Measurements from ENCODE around the gene LEMD2. TPM values are rescaled to one million over a fixed set of nuclear protein-coding genes. Genes with fewer than 3 reads are reported as not detected.

The LEMD2 gene
- total RNA-seq, 2 experiments from 2014 or later: 51.4 to 54.8 TPM

GRCh38 chr6:33827546-33828451, 38.9 kb upstream of the LEMD2 start:
- no peak for DNase-seq
- H3K27ac Mint-ChIP-seq: no peak overlapping the region
- H3K4me3 Mint-ChIP-seq: no peak overlapping the region
- H3K27me3 Mint-ChIP-seq: peaks cover 2% of the 10 kb centered on the region
- POLR2A ChIA-PET: no interaction called here
- H3K9me3 Mint-ChIP-seq: no peaks in the 10 kb centered on the region
- no peaks in the 10 kb centered on the region for H3K36me3 Mint-ChIP-seq
- no peaks in the 10 kb centered on the region for H3K4me1 Mint-ChIP-seq (ENCODE audit: low read depth)
- intact Hi-C loops (cut with micrococcal nuclease): no loop called here
- CTCF ChIA-PET: interaction anchor here (1.0 kb wide), 1 partner anchor 227 kb away, joined by 3 read pairs; no protein-coding TSS in a partner anchor

GRCh38 chr6:33826537-33826936, 37.6 kb upstream of the LEMD2 start:
- POLR2A ChIA-PET: no interaction called here
- Mint-ChIP-seq H3K4me3 (no peak overlapping the region), H3K27me3 (peaks cover 2% of the 10 kb centered on the region), H3K4me1 (ENCODE audit: low read depth) (no peaks in the 10 kb centered on the region), H3K36me3 (no peaks in the 10 kb centered on the region), H3K27ac (no peak overlapping the region), H3K9me3 (no peaks in the 10 kb centered on the region)
- intact Hi-C loops (cut with micrococcal nuclease): no loop called here
- CTCF ChIA-PET: interaction anchor here (1.0 kb wide), 1 partner anchor 229 kb away, joined by 3 read pairs; no protein-coding TSS in a partner anchor
- no peak for DNase-seq

GRCh38 chr6:33824461-33825154, 35.7 kb upstream of the LEMD2 start:
- no peak overlapping the region for H3K27ac Mint-ChIP-seq
- no peak for DNase-seq
- no peaks in the 10 kb centered on the region for H3K27me3 Mint-ChIP-seq
- ChIA-PET CTCF (no interaction called here), POLR2A (no interaction called here)
- intact Hi-C loops (cut with micrococcal nuclease): no loop called here
- no peaks in the 10 kb centered on the region for H3K9me3 Mint-ChIP-seq
- H3K4me1 Mint-ChIP-seq (ENCODE audit: low read depth): peaks cover 3% of the 10 kb centered on the region
- H3K4me3 Mint-ChIP-seq: no peak overlapping the region
- H3K36me3 Mint-ChIP-seq: no peaks in the 10 kb centered on the region

- Mint-ChIP-seq H3K4me1 (ENCODE audit: low read depth) (peaks cover 3% of the 10 kb centered on the region), H3K9me3 (no peaks in the 10 kb centered on the region), H3K27me3 (no peaks in the 10 kb centered on the region), H3K27ac (no peak overlapping the region), H3K4me3 (no peak overlapping the region), H3K36me3 (no peaks in the 10 kb centered on the region)
- ChIA-PET CTCF (interaction anchor here (0.8 kb wide), 1 partner anchor 35 kb away, joined by 3 read pairs; the partner anchor contains the start of gene LEMD2), POLR2A (no interaction called here)
- intact Hi-C loops (cut with micrococcal nuclease): no loop called here
- no peak for DNase-seq
Measured at GRCh38 chr6:33823806-33824205, 34.9 kb upstream of the LEMD2 start.

GRCh38 chr6:33822575-33823395, 33.9 kb upstream of the LEMD2 start:
- Mint-ChIP-seq H3K9me3 (no peaks in the 10 kb centered on the region), H3K4me3 (no peak overlapping the region), H3K36me3 (no peaks in the 10 kb centered on the region), H3K4me1 (ENCODE audit: low read depth) (peaks cover 3% of the 10 kb centered on the region), H3K27ac (no peak overlapping the region), H3K27me3 (no peaks in the 10 kb centered on the region)
- ChIA-PET POLR2A (no interaction called here), CTCF (interaction anchor here (0.8 kb wide), 1 partner anchor 34 kb away, joined by 3 read pairs; the partner anchor contains the start of gene LEMD2)
- no peak for DNase-seq
- intact Hi-C loops (cut with micrococcal nuclease): no loop called here

- DNase-seq: no peak
- H3K4me1 Mint-ChIP-seq (ENCODE audit: low read depth): peaks cover 3% of the 10 kb centered on the region
- ChIA-PET POLR2A (no interaction called here), CTCF (no interaction called here)
- no peaks in the 10 kb centered on the region for H3K27me3 Mint-ChIP-seq
- intact Hi-C loops (cut with micrococcal nuclease): no loop called here
- no peak overlapping the region for H3K4me3 Mint-ChIP-seq
- H3K27ac Mint-ChIP-seq: no peak overlapping the region
- no peaks in the 10 kb centered on the region for H3K9me3 Mint-ChIP-seq
- no peaks in the 10 kb centered on the region for H3K36me3 Mint-ChIP-seq
Measured at GRCh38 chr6:33820784-33821520, 32.0 kb upstream of the LEMD2 start.

GRCh38 chr6:33820243-33820642, 31.3 kb upstream of the LEMD2 start:
- POLR2A ChIA-PET: no interaction called here
- intact Hi-C loops (cut with micrococcal nuclease): no loop called here
- H3K4me3 Mint-ChIP-seq: no peak overlapping the region

GRCh38 chr6:33819021-33819420, 30.1 kb upstream of the LEMD2 start:
- intact Hi-C loops (cut with micrococcal nuclease): no loop called here
- no peak overlapping the region for H3K27ac Mint-ChIP-seq
- peaks cover 3% of the 10 kb centered on the region for H3K4me1 Mint-ChIP-seq (ENCODE audit: low read depth)

More at GRCh38 chr6:33820243-33820642, 31.3 kb upstream of the LEMD2 start:
- peaks cover 3% of the 10 kb centered on the region for H3K4me1 Mint-ChIP-seq (ENCODE audit: low read depth)
- no peaks in the 10 kb centered on the region for H3K9me3 Mint-ChIP-seq
- H3K27ac Mint-ChIP-seq: no peak overlapping the region
- no peaks in the 10 kb centered on the region for H3K36me3 Mint-ChIP-seq
- CTCF ChIA-PET: interaction anchor here (0.5 to 1.0 kb wide), 2 partner anchors 49 to 217 kb away, joined by 3 read pairs; no protein-coding TSS in a partner anchor
- no peak for DNase-seq
- H3K27me3 Mint-ChIP-seq: peaks cover 3% of the 10 kb centered on the region

GRCh38 chr6:33818293-33818692, 29.4 kb upstream of the LEMD2 start:
- no peaks in the 10 kb centered on the region for H3K36me3 Mint-ChIP-seq
- no peaks in the 10 kb centered on the region for H3K9me3 Mint-ChIP-seq
- POLR2A ChIA-PET: no interaction called here
- no peak overlapping the region for H3K27ac Mint-ChIP-seq
- intact Hi-C loops (cut with micrococcal nuclease): no loop called here
- H3K27me3 Mint-ChIP-seq: peaks cover 15% of the 10 kb centered on the region
- H3K4me3 Mint-ChIP-seq: no peak overlapping the region
- DNase-seq: no peak
- H3K4me1 Mint-ChIP-seq (ENCODE audit: low read depth): peaks cover 3% of the 10 kb centered on the region
- CTCF ChIA-PET: interaction anchor here (1.5 kb wide), 1 partner anchor 75 kb away, joined by 3 read pairs; no protein-coding TSS in a partner anchor

More at GRCh38 chr6:33819021-33819420, 30.1 kb upstream of the LEMD2 start:
- H3K36me3 Mint-ChIP-seq: no peaks in the 10 kb centered on the region
- no peak overlapping the region for H3K4me3 Mint-ChIP-seq
- ChIA-PET CTCF (interaction anchor here (1.0 to 1.5 kb wide), 2 partner anchors 47 to 76 kb away, joined by 3 read pairs; no protein-coding TSS in a partner anchor), POLR2A (no interaction called here)
- DNase-seq: no peak
- H3K27me3 Mint-ChIP-seq: peaks cover 9% of the 10 kb centered on the region
- H3K9me3 Mint-ChIP-seq: no peaks in the 10 kb centered on the region

GRCh38 chr6:33817489-33817888, 28.6 kb upstream of the LEMD2 start:
- Mint-ChIP-seq H3K36me3 (no peaks in the 10 kb centered on the region), H3K27me3 (peaks cover 19% of the 10 kb centered on the region), H3K9me3 (no peaks in the 10 kb centered on the region), H3K4me3 (no peak overlapping the region), H3K27ac (no peak overlapping the region), H3K4me1 (ENCODE audit: low read depth) (peaks cover 3% of the 10 kb centered on the region)
- POLR2A ChIA-PET: no interaction called here
- DNase-seq: no peak
- CTCF ChIA-PET: interaction anchor here (1.5 kb wide), 1 partner anchor 74 kb away, joined by 3 read pairs; no protein-coding TSS in a partner anchor
- intact Hi-C loops (cut with micrococcal nuclease): no loop called here

GRCh38 chr6:33816911-33817310, 28.0 kb upstream of the LEMD2 start:
- Mint-ChIP-seq H3K27me3 (peaks cover 23% of the 10 kb centered on the region), H3K9me3 (no peaks in the 10 kb centered on the region), H3K4me1 (ENCODE audit: low read depth) (peaks cover 3% of the 10 kb centered on the region), H3K4me3 (no peak overlapping the region), H3K27ac (no peak overlapping the region), H3K36me3 (no peaks in the 10 kb centered on the region)
- intact Hi-C loops (cut with micrococcal nuclease): no loop called here
- no peak for DNase-seq
- ChIA-PET POLR2A (no interaction called here), CTCF (no interaction called here)

Data from activated CD4-positive, alpha-beta memory T cell treated with anti-CD3 and anti-CD28 coated beads for 36 hours (primary cell).